Cardiac muscle cell (in vitro differentiated cells and primary cell): ENCODE measurements around the gene SLC39A11. TPM values are rescaled to one million over a fixed set of nuclear protein-coding genes. Genes with fewer than 3 reads are reported as not detected.

Source experiments
- DNase-seq, 2 donors: peaks; one replicate each; pipeline versions ENCODE4 v3.0.0 to v3.0.0-alpha.2; 2010 to 2017; ENCODE audit warnings: low read depth in 1 of 2, low spot score in 1 of 2
- H3K27ac ChIP-seq: fragments of 200-600 bp; sonication (generic); 2 replicates; pipeline ENCODE4 v1.5.1; 2016
- H3K27me3 ChIP-seq: fragments of 200-600 bp; sonication (generic); 2 replicates; pipeline ENCODE4 v1.6.0; 2016; ENCODE audit warnings: control low read depth
- H3K36me3 ChIP-seq: fragments of 200-600 bp; sonication (generic); 2 replicates; pipeline ENCODE4 v1.5.1; 2016; ENCODE audit warnings: control low read depth
- H3K4me1 ChIP-seq: fragments of 200-600 bp; sonication (generic); 2 replicates; pipeline ENCODE4 v1.8.1; 2017; ENCODE audit warnings: low read depth, mild to moderate bottlenecking, mixed run types
- H3K4me3 ChIP-seq: fragments of 200-600 bp; sonication (generic); 2 replicates; pipeline ENCODE4 v1.5.1; 2016; ENCODE audit warnings: mild to moderate bottlenecking
- H3K9me3 ChIP-seq: fragments of 200-600 bp; sonication (generic); 2 replicates; pipeline ENCODE4 v1.5.1; 2017; ENCODE audit warnings: low read depth, mild to moderate bottlenecking, control low read depth
- polyA plus RNA-seq: library from polyadenylated mRNA; unstranded; fragments of >200 nt; fragmentation: Nextera tagmentation; extraction: Ambion mirVana; gene quantifications from 2 replicates; pipeline ENCODE4 v1.2.1, GENCODE V29; 2016
- total RNA-seq: library from RNA; depleted of rRNA; stranded (reverse); fragments of >200 nt; gene quantifications from 2 replicates; pipeline ENCODE4 v1.2.3, GENCODE V29; 2016
- TF ChIP-seq, protein P1 (sequence below): IDR thresholded peaks from 2 replicates; pipeline ENCODE4 v1.5.1; 2012; ENCODE audit warnings: low read depth, mild to moderate bottlenecking, low read length

Gene SLC39A11
- total and polyA plus RNA-seq, 2 experiments from 2014 or later = 5.9 to 11.7 TPM

DNA sequence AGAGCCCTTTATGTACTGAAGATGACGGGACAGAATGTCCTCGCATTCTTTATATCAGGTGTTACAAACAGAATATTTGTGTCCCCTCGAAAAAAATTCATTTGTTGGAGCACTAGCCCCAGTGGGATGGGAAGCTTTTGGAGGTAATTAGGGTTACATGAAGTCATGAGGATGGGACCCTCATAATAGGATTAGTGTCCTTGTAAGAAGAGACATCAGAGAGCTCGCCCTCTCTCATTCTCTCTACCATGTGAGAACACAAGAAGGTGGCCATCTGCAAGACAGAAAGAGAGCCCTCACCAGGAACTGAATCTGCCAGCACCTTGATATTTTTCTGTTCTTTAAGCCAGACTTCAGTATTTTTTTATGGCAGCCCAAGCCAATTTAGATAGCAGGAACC lies 72.4 kb downstream of the SLC39A11 start:
- Histone ChIP-seq H3K27ac (no peak overlapping the region), H3K36me3 (no peaks in the 10 kb centered on the region), H3K4me1 (no peaks in the 10 kb centered on the region), H3K4me3 (no peak overlapping the region), H3K27me3 (no peaks in the 10 kb centered on the region), H3K9me3 (no peaks in the 10 kb centered on the region)
- TF ChIP-seq, protein P1, sequence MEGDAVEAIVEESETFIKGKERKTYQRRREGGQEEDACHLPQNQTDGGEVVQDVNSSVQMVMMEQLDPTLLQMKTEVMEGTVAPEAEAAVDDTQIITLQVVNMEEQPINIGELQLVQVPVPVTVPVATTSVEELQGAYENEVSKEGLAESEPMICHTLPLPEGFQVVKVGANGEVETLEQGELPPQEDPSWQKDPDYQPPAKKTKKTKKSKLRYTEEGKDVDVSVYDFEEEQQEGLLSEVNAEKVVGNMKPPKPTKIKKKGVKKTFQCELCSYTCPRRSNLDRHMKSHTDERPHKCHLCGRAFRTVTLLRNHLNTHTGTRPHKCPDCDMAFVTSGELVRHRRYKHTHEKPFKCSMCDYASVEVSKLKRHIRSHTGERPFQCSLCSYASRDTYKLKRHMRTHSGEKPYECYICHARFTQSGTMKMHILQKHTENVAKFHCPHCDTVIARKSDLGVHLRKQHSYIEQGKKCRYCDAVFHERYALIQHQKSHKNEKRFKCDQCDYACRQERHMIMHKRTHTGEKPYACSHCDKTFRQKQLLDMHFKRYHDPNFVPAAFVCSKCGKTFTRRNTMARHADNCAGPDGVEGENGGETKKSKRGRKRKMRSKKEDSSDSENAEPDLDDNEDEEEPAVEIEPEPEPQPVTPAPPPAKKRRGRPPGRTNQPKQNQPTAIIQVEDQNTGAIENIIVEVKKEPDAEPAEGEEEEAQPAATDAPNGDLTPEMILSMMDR = no peak
- DNase-seq = no peak

DNA sequence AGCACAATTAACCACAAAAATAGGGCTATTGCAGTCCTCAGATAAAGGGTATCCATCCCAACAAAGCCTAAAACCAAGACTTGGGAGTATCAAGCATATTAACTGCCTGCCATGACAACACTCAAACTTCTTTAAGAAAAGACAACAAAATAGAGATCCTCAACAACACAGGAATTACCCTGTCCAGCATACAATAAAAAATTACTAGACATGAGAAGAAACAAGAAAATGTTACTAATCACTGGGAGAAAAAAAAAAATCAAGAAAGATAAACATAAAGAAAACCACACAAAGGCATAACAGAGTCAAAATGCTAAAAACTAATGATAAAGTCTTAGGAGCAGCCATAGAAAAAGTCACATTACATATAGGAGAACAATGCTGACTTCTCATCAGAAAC lies 73.9 kb downstream of the SLC39A11 start:
- H3K27me3 ChIP-seq = no peaks in the 10 kb centered on the region
- TF ChIP-seq, protein P1 = no peak
- H3K4me3 ChIP-seq = no peak overlapping the region
- no peak for DNase-seq
- H3K36me3 ChIP-seq = no peaks in the 10 kb centered on the region
- no peaks in the 10 kb centered on the region for H3K4me1 ChIP-seq
- H3K9me3 ChIP-seq = no peaks in the 10 kb centered on the region
- H3K27ac ChIP-seq = no peak overlapping the region

DNA sequence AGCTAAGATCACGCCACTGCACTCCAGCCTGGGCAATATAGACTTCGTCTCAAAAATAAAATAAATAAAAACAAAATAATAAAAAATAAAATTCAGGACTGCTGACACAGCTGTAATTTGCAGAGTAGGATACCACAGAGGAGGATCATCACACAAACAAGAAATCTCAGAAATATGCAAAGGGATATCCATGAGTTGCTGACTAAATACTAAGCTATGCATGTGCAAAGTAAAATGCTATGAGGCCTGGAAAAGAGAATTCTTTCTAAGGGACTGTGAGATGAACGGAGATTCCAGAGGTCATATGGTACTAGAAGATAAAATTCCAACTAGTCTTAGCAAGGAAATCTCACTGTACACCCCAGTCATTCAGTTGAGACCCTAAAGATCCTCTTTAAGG lies 74.8 kb downstream of the SLC39A11 start:
- TF ChIP-seq, protein P1 = no peak
- H3K9me3 ChIP-seq = no peaks in the 10 kb centered on the region
- no peaks in the 10 kb centered on the region for H3K36me3 ChIP-seq
- no peak overlapping the region for H3K4me3 ChIP-seq
- no peaks in the 10 kb centered on the region for H3K27me3 ChIP-seq
- DNase-seq = peak in 1 of 2 donors; percentile 44
- no peaks in the 10 kb centered on the region for H3K4me1 ChIP-seq
- no peak overlapping the region for H3K27ac ChIP-seq

DNA sequence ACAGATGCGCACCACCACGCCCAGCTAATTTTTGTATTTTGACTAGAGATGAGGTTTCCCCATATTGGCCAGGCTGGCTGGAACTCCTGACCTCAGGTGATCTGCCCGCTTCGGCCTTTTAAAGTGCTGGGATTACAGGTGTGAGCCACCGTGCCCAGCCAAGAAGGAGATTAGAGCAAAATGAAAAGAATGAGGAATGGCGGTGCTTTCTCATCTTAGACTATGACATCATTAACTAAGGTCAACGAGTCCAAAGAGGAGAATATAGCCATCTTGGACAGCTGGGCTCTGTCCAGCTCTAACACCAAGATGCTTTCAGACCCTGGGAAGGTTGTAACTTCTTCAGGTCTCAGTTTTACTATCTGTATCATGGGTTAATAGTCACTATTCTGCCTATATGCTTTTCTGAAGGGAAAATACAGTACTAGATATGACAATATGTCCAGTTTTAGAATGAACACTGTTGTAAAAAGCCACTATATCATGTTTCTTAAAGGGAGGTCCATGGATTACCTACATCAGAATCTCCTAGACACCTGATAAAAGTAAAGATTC lies 76.7 kb downstream of the SLC39A11 start:
- H3K4me1 ChIP-seq = no peaks in the 10 kb centered on the region
- H3K9me3 ChIP-seq = no peaks in the 10 kb centered on the region
- no peak for DNase-seq
- H3K27me3 ChIP-seq = no peaks in the 10 kb centered on the region
- H3K4me3 ChIP-seq = no peak overlapping the region
- TF ChIP-seq, protein P1 = no peak
- H3K36me3 ChIP-seq = no peaks in the 10 kb centered on the region
- H3K27ac ChIP-seq = no peak overlapping the region

DNA sequence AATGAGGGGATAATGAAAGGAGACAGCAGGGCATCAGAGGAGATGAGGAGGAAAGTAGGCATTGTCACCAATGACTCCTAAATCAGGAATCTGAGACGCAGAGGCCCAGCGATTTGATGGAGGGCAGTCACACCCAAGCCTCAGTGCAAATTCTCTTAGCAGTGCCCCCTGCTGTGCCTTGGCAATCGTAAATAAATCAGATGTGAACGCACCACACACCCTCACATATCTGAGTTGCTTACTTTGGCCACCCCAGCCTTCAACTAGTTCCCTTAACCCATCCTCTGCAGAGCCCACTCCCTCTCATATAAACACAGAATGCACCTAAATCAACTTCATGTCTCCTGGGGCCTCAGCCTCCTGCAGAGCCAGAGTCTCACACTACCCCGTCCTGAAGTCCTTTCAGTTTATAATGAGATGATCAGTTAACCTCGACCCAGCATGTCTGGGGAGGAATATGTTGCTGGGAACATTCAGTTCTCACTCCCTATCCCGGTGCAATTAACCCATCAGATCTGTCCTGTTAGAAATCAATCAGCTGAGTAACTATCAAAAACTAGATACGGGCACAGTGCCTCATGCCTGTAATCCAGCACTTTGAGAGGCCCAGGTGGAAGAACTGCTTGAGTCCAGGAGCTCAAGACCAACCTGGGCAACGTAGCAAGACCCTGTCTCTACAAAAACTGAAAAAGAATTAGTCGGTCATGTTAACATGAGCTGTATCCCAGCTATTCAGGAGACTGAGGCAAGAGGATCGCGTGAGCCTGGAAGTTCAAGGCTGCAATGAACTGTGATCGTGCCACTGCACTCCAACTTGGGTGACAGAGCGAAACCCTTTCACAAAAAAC lies 78.4 kb downstream of the SLC39A11 start:
- Histone ChIP-seq H3K4me1 (no peaks in the 10 kb centered on the region), H3K4me3 (no peak overlapping the region), H3K27ac (no peak overlapping the region), H3K27me3 (no peaks in the 10 kb centered on the region), H3K36me3 (no peaks in the 10 kb centered on the region), H3K9me3 (no peaks in the 10 kb centered on the region)
- DNase-seq = no peak
- TF ChIP-seq, protein P1 = no peak
